Hematopoietic multipotent progenitor cell treated with erythropoietin and hydrocortisone succinate and interleukin-3 and kit ligand, for 6 days (in vitro differentiated cells): ENCODE data around the gene SUOX.
"Not testable (repeated sequence)": the region's sequence is repeated elsewhere in the genome, so short reads cannot be mapped to it uniquely, and the experiment has no call there.

Experiments used
- DNase-seq: peaks from one replicate; pipeline ENCODE4 v3.0.0-alpha.2; 2015

Gene SUOX

GRCh38 chr12:56021889-56022497 lies 24.9 kb downstream of the SUOX start:
- DNase-seq, result peak; percentile 48

GRCh38 chr12:56028511-56029165 lies 31.6 kb downstream of the SUOX start:
- no peak for DNase-seq

- no peak for DNase-seq
These were observed 32.1 kb downstream of the SUOX start for GRCh38 chr12:56029166-56029519.

GRCh38 chr12:56029666-56030293 lies 32.7 kb downstream of the SUOX start:
- DNase-seq, result peak; percentile 88

- no peak for DNase-seq
These were observed 34.9 kb downstream of the SUOX start for GRCh38 chr12:56031987-56032386.

GRCh38 chr12:56034586-56035332 lies 37.7 kb downstream of the SUOX start:
- DNase-seq, result no peak

- no peak for DNase-seq
These were observed 40.1 kb downstream of the SUOX start for GRCh38 chr12:56037161-56037560.

- DNase-seq, result no peak
These were observed 41.1 kb downstream of the SUOX start for GRCh38 chr12:56038022-56038655.

GRCh38 chr12:56040151-56040550 lies 43.1 kb downstream of the SUOX start:
- no peak for DNase-seq

- DNase-seq, result no peak
These were observed 44.0 kb downstream of the SUOX start for GRCh38 chr12:56040963-56041551.

- DNase-seq, result peak; percentile 100
These were observed 44.7 kb downstream of the SUOX start, which contains the start of gene RPS26 for GRCh38 chr12:56041552-56042429. Gene RPS26, plus strand, starts transcription at chr12:56041918. Its CDS starts 249 bp downstream, at chr12:56042167.

GRCh38 chr12:56042430-56042813 lies 45.3 kb downstream of the SUOX start:
- not testable (repeated sequence) for DNase-seq

- DNase-seq, result no peak
These were observed 45.8 kb downstream of the SUOX start for GRCh38 chr12:56042843-56043242.

GRCh38 chr12:56046027-56046780 lies 49.1 kb downstream of the SUOX start:
- DNase-seq, result peak; percentile 23

- no peak for DNase-seq
These were observed 56.4 kb downstream of the SUOX start for GRCh38 chr12:56053407-56053893.
